Adipocyte (in vitro differentiated cells): ENCODE measurements around the gene CWH43.
"Not testable (repeated sequence)": the region's sequence is repeated elsewhere in the genome, so short reads cannot be mapped to it uniquely, and the experiment has no call there.

Experiments used
- DNase-seq: peaks from one replicate; pipeline ENCODE4 v3.0.0-alpha.2; 2015; ENCODE audit warnings: low read depth
- H3K27me3 ChIP-seq: replicated peaks from 2 replicates; pipeline ENCODE4 v1.7.0; 2013; ENCODE audit warnings: mild to moderate bottlenecking, low read length, moderate library complexity; ENCODE audit not compliant: control insufficient read depth, insufficient read depth
- H3K36me3 ChIP-seq: 2 replicates; pipeline ENCODE4 v1.7.0; 2013; ENCODE audit warnings: low read length, mild to moderate bottlenecking, moderate library complexity; ENCODE audit not compliant: control insufficient read depth, insufficient read depth, severe bottlenecking
- H3K4me1 ChIP-seq: 2 replicates; pipeline ENCODE4 v1.7.0; 2013; ENCODE audit warnings: mild to moderate bottlenecking, low read length, moderate library complexity; ENCODE audit not compliant: control insufficient read depth, insufficient read depth
- H3K4me3 ChIP-seq: 2 replicates; pipeline ENCODE4 v1.7.0; 2013; ENCODE audit warnings: mild to moderate bottlenecking, low read length, moderate library complexity
- H3K9ac ChIP-seq: 2 replicates; pipeline ENCODE4 v1.7.0; 2013; ENCODE audit warnings: mild to moderate bottlenecking, low read length, moderate library complexity
- H3K9me3 ChIP-seq: 2 replicates; pipeline ENCODE4 v1.7.0; 2013; ENCODE audit warnings: mild to moderate bottlenecking, low read length, moderate library complexity; ENCODE audit not compliant: control insufficient read depth

The CWH43 gene

GRCh38 chr4:49109567-49110166 is 123.6 kb downstream of the CWH43 start:
- not testable (repeated sequence) for DNase-seq, H3K36me3 ChIP-seq, H3K4me3 ChIP-seq, H3K27me3 ChIP-seq, H3K9ac ChIP-seq, H3K4me1 ChIP-seq
- peaks cover 28% of the 10 kb centered on the region for H3K9me3 ChIP-seq

- not testable (repeated sequence) for H3K27me3 ChIP-seq, DNase-seq, H3K4me1 ChIP-seq, H3K4me3 ChIP-seq, H3K36me3 ChIP-seq, H3K9ac ChIP-seq
- H3K9me3 ChIP-seq: peaks cover 29% of the 10 kb centered on the region
Measured at GRCh38 chr4:49110579-49110978, 124.5 kb downstream of the CWH43 start.
